Liver (tissue), 3 donors: Measurements from ENCODE around the gene ADM5.

Experiments
- CTCF ChIP-seq: fragments of 150-350 bp; IDR thresholded peaks from 2 replicates; pipeline ENCODE4 v1.5.1; 2017; ENCODE audit warnings: improper control_type of control experiment, low read depth, low read length; ENCODE audit not compliant: missing input control
- GABPA ChIP-seq, 2 donors: IDR thresholded peaks in 1 of 2; conservative IDR thresholded peaks in 1 of 2; 2 replicates each; pipeline ENCODE4 v1.6.1; 2016; ENCODE audit warnings: antibody characterized with exemption in 2 of 2, mild to moderate bottlenecking in 1 of 2, moderate library complexity in 1 of 2
- TF ChIP-seq, protein P1 (sequence below): IDR thresholded peaks from 2 replicates; pipeline ENCODE4 v1.6.1; 2016; ENCODE audit warnings: antibody characterized with exemption, mild to moderate bottlenecking
- donor health status: healthy.
- donor health status: healthy.

GRCh38 chr19:49655570-49656455 is 33.6 kb upstream of the ADM5 start:
- TF ChIP-seq CTCF (no peak), GABPA (IDR thresholded peaks at IDR 0.05 in 1 of 2, conservative IDR thresholded peaks at IDR 0.05 in 1 of 2) (no peak)
- TF ChIP-seq, protein P1, sequence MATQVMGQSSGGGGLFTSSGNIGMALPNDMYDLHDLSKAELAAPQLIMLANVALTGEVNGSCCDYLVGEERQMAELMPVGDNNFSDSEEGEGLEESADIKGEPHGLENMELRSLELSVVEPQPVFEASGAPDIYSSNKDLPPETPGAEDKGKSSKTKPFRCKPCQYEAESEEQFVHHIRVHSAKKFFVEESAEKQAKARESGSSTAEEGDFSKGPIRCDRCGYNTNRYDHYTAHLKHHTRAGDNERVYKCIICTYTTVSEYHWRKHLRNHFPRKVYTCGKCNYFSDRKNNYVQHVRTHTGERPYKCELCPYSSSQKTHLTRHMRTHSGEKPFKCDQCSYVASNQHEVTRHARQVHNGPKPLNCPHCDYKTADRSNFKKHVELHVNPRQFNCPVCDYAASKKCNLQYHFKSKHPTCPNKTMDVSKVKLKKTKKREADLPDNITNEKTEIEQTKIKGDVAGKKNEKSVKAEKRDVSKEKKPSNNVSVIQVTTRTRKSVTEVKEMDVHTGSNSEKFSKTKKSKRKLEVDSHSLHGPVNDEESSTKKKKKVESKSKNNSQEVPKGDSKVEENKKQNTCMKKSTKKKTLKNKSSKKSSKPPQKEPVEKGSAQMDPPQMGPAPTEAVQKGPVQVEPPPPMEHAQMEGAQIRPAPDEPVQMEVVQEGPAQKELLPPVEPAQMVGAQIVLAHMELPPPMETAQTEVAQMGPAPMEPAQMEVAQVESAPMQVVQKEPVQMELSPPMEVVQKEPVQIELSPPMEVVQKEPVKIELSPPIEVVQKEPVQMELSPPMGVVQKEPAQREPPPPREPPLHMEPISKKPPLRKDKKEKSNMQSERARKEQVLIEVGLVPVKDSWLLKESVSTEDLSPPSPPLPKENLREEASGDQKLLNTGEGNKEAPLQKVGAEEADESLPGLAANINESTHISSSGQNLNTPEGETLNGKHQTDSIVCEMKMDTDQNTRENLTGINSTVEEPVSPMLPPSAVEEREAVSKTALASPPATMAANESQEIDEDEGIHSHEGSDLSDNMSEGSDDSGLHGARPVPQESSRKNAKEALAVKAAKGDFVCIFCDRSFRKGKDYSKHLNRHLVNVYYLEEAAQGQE: no peak
